GM23338 (cell line): ENCODE data around the gene CDH4. TPM values are rescaled to one million over a fixed set of nuclear protein-coding genes. Genes with fewer than 3 reads are reported as not detected.

Experiments used
- ATAC-seq: fragments of 200-7000 bp; cut with Tn5 transposase; 3 replicates; pipeline ENCODE4 v1.9.1; 2020
- DNase-seq: peaks from one replicate; pipeline ENCODE4 v3.0.0-alpha.2; 2015; ENCODE audit warnings: low spot score
- H2AFZ ChIP-seq: fragments of 200-600 bp; sonication (generic); 2 replicates; pipeline ENCODE4 v1.8.0; 2016; ENCODE audit warnings: antibody characterized with exemption, mild to moderate bottlenecking, moderate library complexity
- H3F3A ChIP-seq: fragments of 200-600 bp; sonication (generic); replicated peaks from 2 replicates; pipeline ENCODE4 v1.8.0; 2017; ENCODE audit warnings: antibody characterized with exemption, mixed run types, low read depth
- H3K27ac ChIP-seq: fragments of 200-600 bp; sonication (generic); 2 replicates; pipeline ENCODE4 v1.6.1; 2016; ENCODE audit warnings: low read depth
- H3K27me3 ChIP-seq: fragments of 200-600 bp; sonication (generic); 2 replicates; pipeline ENCODE4 v1.8.0; 2016; ENCODE audit warnings: mild to moderate bottlenecking, mixed run types, moderate library complexity; ENCODE audit not compliant: insufficient read depth
- H3K36me3 ChIP-seq: fragments of 200-600 bp; sonication (generic); 2 replicates; pipeline ENCODE4 v1.8.0; 2016; ENCODE audit warnings: mild to moderate bottlenecking; ENCODE audit not compliant: insufficient read depth
- H3K4me1 ChIP-seq: fragments of 200-600 bp; sonication (generic); 2 replicates; pipeline ENCODE4 v1.8.0; 2016; ENCODE audit warnings: mild to moderate bottlenecking, moderate library complexity; ENCODE audit not compliant: insufficient read depth
- H3K4me2 ChIP-seq: fragments of 200-600 bp; sonication (generic); 2 replicates; pipeline ENCODE4 v1.7.1; 2017; ENCODE audit warnings: mixed run types
- H3K4me3 ChIP-seq: fragments of 200-600 bp; sonication (generic); 2 replicates; pipeline ENCODE4 v1.6.1; 2016; ENCODE audit warnings: mixed run types
- H3K79me2 ChIP-seq: fragments of 200-600 bp; sonication (generic); replicated peaks from 2 replicates; pipeline ENCODE4 v1.8.0; 2017; ENCODE audit warnings: mild to moderate bottlenecking; ENCODE audit not compliant: insufficient read depth
- H3K9me2 ChIP-seq: fragments of 200-600 bp; sonication (generic); 2 replicates; pipeline ENCODE4 v1.8.0; 2017; ENCODE audit not compliant: insufficient read depth
- H4K20me1 ChIP-seq: fragments of 200-600 bp; sonication (generic); replicated peaks from 2 replicates; pipeline ENCODE4 v1.8.0; 2017; ENCODE audit warnings: mild to moderate bottlenecking; ENCODE audit not compliant: insufficient read depth
- H3K27ac Mint-ChIP-seq: 2 replicates; pipeline ENCODE4 v1.8.0; 2020; ENCODE audit warnings: inconsistent platforms, mild to moderate bottlenecking, moderate library complexity, mixed read lengths
- H3K27me3 Mint-ChIP-seq: 3 replicates; pipeline ENCODE4 v1.8.0; 2022; ENCODE audit warnings: low read depth, mild to moderate bottlenecking, moderate library complexity, mixed read lengths, inconsistent platforms; ENCODE audit not compliant: insufficient read depth, poor library complexity
- H3K36me3 Mint-ChIP-seq: 3 replicates; pipeline ENCODE4 v1.8.0; 2021; ENCODE audit warnings: low read depth, mild to moderate bottlenecking, inconsistent platforms, moderate library complexity, mixed read lengths
- H3K4me1 Mint-ChIP-seq: 3 replicates; pipeline ENCODE4 v1.8.0; 2020; ENCODE audit warnings: mild to moderate bottlenecking, inconsistent platforms, mixed read lengths
- H3K4me3 Mint-ChIP-seq: 3 replicates; pipeline ENCODE4 v1.8.0; 2021; ENCODE audit warnings: moderate library complexity, mild to moderate bottlenecking, inconsistent platforms, mixed read lengths
- H3K9me3 Mint-ChIP-seq: 3 replicates; pipeline ENCODE4 v1.8.0; 2020; ENCODE audit warnings: moderate library complexity, mild to moderate bottlenecking, inconsistent platforms, mixed read lengths
- CREB1 ChIP-seq: fragments of 250-450 bp; sonication (Bioruptor Pico); IDR thresholded peaks from 2 replicates; pipeline ENCODE4 v1.5.0; 2020; ENCODE audit warnings: low read depth, mild to moderate bottlenecking, moderate library complexity
- EZH2 ChIP-seq: fragments of 200-600 bp; sonication (generic); IDR thresholded peaks from one replicate; pipeline ENCODE4 v1.8.0; 2017; ENCODE audit warnings: antibody characterized with exemption, mild to moderate bottlenecking, low read depth; ENCODE audit not compliant: unreplicated experiment
- JUNB ChIP-seq: IDR thresholded peaks from one replicate; pipeline ENCODE4 v1.6.1; 2016; ENCODE audit warnings: antibody characterized with exemption; ENCODE audit not compliant: unreplicated experiment
- STAT1 ChIP-seq: IDR thresholded peaks from one replicate; pipeline ENCODE4 v1.6.1; 2016; ENCODE audit warnings: antibody characterized with exemption; ENCODE audit not compliant: unreplicated experiment
- ZNF331 ChIP-seq: fragments of 250-450 bp; sonication (Bioruptor Pico); IDR thresholded peaks from 2 replicates; pipeline ENCODE4 v1.5.0; 2020; ENCODE audit warnings: low read depth, mild to moderate bottlenecking, moderate library complexity
- polyA plus RNA-seq: library from polyadenylated mRNA; unstranded; fragments of >200 nt; fragmentation: Nextera tagmentation; extraction: Ambion mirVana; gene quantifications from 2 replicates; pipeline ENCODE4 v1.2.1, GENCODE V29; 2016
- total RNA-seq: library from RNA; depleted of rRNA; stranded (reverse); fragments of >200 nt; shearing (Covaris generic); gene quantifications from 2 replicates; pipeline ENCODE4 v1.2.3, GENCODE V29; 2014
- TF ChIP-seq, protein P1 (sequence below): fragments of 250-450 bp; sonication (Bioruptor Pico); IDR thresholded peaks from 2 replicates; pipeline ENCODE4 v1.5.0; 2020; ENCODE audit warnings: mild to moderate bottlenecking, moderate library complexity

The CDH4 gene
- total and polyA plus RNA-seq, 2 experiments from 2014 or later: 1.2 to 4.2 TPM

DNA sequence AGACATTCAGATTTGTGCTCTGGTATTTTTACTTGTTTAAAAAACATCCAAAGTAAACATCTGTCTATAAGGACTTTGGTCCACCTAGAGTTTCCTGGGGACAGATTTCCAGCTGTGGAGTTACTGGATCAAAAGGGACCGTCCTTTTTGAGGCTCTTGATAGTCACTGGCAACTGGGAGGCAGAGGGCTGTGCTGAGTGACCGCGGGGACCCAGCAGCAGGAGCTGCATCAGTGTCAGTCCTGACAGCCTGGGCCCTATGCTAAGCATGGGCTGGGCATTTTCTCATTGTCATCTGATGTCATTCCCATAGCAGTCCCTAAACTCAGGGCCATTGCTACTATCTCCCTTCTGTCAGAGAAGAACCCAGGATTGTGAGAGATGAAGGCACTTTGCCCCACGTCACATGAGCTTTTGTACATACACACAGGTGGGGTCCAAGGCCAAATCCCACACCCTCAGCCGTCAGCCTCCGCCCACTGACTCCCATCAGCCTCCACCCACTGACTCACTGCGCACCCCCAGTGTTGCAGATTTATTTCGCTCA, 519.8 kb downstream of the CDH4 start:
- no peaks in the 10 kb centered on the region for H3K27me3 ChIP-seq
- H2AFZ ChIP-seq: no peak overlapping the region
- H3K27ac ChIP-seq: no peak overlapping the region
- Mint-ChIP-seq H3K36me3 (no peaks in the 10 kb centered on the region), H3K9me3 (no peaks in the 10 kb centered on the region), H3K27ac (no peak overlapping the region), H3K4me1 (no peaks in the 10 kb centered on the region), H3K4me3 (no peak overlapping the region), H3K27me3 (peaks cover 19% of the 10 kb centered on the region)
- H3F3A ChIP-seq: no peaks in the 10 kb centered on the region
- TF ChIP-seq ZNF331 (no peak), CREB1 (CRISPR knock-in tag) (no peak), EZH2 (no peak), STAT1 (no peak)
- DNase-seq: no peak
- no peak overlapping the region for H3K4me2 ChIP-seq
- no peaks in the 10 kb centered on the region for H3K9me2 ChIP-seq
- no peaks in the 10 kb centered on the region for H4K20me1 ChIP-seq
- H3K79me2 ChIP-seq: no peaks in the 10 kb centered on the region
- no peak overlapping the region for H3K4me3 ChIP-seq
- no peaks in the 10 kb centered on the region for H3K36me3 ChIP-seq
- ATAC-seq: no peak
- no peaks in the 10 kb centered on the region for H3K4me1 ChIP-seq

DNA sequence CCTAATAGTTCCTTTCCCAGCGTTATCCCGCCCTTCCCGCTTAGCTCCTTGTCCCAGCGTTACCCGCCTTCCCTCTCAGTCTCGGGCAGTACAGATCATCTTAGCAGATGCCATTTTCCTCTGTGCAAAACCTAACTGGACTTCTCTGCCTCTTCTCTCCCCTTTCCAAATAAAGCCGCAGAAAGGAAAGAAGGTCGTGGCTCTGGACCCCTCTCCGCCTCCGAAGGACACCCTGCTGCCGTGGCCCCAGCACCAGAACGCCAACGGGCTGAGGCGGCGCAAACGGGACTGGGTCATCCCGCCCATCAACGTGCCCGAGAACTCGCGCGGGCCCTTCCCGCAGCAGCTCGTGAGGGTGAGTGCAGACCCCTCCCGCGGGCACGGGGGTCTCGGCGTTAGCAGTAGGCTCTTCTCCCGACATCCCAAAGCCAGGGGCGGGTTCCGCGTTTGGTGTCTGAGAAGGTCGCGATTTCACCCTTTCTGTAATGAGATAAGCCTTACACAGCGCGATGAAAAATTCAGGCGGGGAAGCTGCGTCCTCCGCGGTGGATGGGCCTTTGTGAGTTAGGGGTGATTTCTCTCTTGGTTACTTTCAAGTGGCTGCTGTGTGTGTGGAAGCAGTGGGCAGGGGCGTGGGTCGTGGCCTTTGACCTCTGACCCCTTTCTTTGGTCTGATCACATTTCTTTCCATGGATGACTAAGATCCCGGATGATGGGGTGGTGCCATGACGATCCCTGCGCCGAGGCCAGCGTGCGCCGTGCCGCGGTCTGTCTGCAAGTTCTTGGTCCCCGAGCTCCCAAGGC, 521.0 kb downstream of the CDH4 start:
- no peak overlapping the region for H2AFZ ChIP-seq
- TF ChIP-seq JUNB (no peak), CREB1 (CRISPR knock-in tag) (no peak), EZH2 (no peak)
- TF ChIP-seq, protein P1, sequence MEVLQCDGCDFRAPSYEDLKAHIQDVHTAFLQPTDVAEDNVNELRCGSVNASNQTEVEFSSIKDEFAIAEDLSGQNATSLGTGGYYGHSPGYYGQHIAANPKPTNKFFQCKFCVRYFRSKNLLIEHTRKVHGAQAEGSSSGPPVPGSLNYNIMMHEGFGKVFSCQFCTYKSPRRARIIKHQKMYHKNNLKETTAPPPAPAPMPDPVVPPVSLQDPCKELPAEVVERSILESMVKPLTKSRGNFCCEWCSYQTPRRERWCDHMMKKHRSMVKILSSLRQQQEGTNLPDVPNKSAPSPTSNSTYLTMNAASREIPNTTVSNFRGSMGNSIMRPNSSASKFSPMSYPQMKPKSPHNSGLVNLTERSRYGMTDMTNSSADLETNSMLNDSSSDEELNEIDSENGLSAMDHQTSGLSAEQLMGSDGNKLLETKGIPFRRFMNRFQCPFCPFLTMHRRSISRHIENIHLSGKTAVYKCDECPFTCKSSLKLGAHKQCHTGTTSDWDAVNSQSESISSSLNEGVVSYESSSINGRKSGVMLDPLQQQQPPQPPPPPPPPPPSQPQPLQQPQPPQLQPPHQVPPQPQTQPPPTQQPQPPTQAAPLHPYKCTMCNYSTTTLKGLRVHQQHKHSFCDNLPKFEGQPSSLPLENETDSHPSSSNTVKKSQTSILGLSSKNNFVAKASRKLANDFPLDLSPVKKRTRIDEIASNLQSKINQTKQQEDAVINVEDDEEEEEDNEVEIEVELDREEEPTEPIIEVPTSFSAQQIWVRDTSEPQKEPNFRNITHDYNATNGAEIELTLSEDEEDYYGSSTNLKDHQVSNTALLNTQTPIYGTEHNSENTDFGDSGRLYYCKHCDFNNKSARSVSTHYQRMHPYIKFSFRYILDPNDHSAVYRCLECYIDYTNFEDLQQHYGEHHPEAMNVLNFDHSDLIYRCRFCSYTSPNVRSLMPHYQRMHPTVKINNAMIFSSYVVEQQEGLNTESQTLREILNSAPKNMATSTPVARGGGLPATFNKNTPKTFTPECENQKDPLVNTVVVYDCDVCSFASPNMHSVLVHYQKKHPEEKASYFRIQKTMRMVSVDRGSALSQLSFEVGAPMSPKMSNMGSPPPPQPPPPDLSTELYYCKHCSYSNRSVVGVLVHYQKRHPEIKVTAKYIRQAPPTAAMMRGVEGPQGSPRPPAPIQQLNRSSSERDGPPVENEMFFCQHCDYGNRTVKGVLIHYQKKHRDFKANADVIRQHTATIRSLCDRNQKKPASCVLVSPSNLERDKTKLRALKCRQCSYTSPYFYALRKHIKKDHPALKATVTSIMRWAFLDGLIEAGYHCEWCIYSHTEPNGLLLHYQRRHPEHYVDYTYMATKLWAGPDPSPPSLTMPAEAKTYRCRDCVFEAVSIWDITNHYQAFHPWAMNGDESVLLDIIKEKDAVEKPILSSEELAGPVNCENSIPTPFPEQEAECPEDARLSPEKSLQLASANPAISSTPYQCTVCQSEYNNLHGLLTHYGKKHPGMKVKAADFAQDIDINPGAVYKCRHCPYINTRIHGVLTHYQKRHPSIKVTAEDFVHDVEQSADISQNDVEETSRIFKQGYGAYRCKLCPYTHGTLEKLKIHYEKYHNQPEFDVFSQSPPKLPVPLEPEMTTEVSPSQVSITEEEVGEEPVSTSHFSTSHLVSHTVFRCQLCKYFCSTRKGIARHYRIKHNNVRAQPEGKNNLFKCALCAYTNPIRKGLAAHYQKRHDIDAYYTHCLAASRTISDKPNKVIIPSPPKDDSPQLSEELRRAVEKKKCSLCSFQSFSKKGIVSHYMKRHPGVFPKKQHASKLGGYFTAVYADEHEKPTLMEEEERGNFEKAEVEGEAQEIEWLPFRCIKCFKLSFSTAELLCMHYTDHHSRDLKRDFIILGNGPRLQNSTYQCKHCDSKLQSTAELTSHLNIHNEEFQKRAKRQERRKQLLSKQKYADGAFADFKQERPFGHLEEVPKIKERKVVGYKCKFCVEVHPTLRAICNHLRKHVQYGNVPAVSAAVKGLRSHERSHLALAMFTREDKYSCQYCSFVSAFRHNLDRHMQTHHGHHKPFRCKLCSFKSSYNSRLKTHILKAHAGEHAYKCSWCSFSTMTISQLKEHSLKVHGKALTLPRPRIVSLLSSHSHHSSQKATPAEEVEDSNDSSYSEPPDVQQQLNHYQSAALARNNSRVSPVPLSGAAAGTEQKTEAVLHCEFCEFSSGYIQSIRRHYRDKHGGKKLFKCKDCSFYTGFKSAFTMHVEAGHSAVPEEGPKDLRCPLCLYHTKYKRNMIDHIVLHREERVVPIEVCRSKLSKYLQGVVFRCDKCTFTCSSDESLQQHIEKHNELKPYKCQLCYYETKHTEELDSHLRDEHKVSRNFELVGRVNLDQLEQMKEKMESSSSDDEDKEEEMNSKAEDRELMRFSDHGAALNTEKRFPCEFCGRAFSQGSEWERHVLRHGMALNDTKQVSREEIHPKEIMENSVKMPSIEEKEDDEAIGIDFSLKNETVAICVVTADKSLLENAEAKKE (CRISPR knock-in tag): no peak
- Mint-ChIP-seq H3K27ac (no peak overlapping the region), H3K27me3 (peaks cover 16% of the 10 kb centered on the region), H3K4me1 (no peaks in the 10 kb centered on the region), H3K9me3 (no peaks in the 10 kb centered on the region), H3K4me3 (no peak overlapping the region), H3K36me3 (no peaks in the 10 kb centered on the region)
- H3K36me3 ChIP-seq: no peaks in the 10 kb centered on the region
- H3K4me1 ChIP-seq: no peaks in the 10 kb centered on the region
- no peaks in the 10 kb centered on the region for H4K20me1 ChIP-seq
- H3K4me2 ChIP-seq: no peak overlapping the region
- H3K9me2 ChIP-seq: no peaks in the 10 kb centered on the region
- no peaks in the 10 kb centered on the region for H3K27me3 ChIP-seq
- no peaks in the 10 kb centered on the region for H3F3A ChIP-seq
- no peak overlapping the region for H3K4me3 ChIP-seq
- H3K79me2 ChIP-seq: no peaks in the 10 kb centered on the region
- DNase-seq: no peak
- no peak overlapping the region for H3K27ac ChIP-seq
- ATAC-seq: no peak; the same call in 2 of the 3 replicates
